HepG2 (cell line): ENCODE measurements around the gene COL18A1. TPM values are rescaled to one million over a fixed set of nuclear protein-coding genes. Genes with fewer than 3 reads are reported as not detected.
A peak's percentile ranks its signal among the peaks of the same experiment; 100 is the strongest.

Experiments used
- BRD4 ChIP-seq: sonication (generic); formaldehyde crosslinking; IDR thresholded peaks from 2 replicates; pipeline ENCODE4 v1.4.0; 2020; ENCODE audit warnings: missing genetic modification reagents
- JDP2 ChIP-seq: sonication (generic); formaldehyde crosslinking; IDR thresholded peaks from 2 replicates; pipeline ENCODE4 v1.8.1; 2022; ENCODE audit warnings: missing genetic modification reagents, borderline replicate concordance
- KLF13 ChIP-seq: sonication (generic); formaldehyde crosslinking; IDR thresholded peaks from 2 replicates; pipeline ENCODE4 v1.4.0; 2020; ENCODE audit warnings: mild to moderate bottlenecking, missing genetic modification reagents
- MTF2 ChIP-seq: sonication (generic); formaldehyde crosslinking; IDR thresholded peaks from 2 replicates; pipeline ENCODE4 v1.5.0; 2020; ENCODE audit warnings: missing genetic modification reagents, borderline replicate concordance
- NR2F1 ChIP-seq, 2 experiments: fragments of 450-650 bp in 1 of 2; formaldehyde crosslinking in 1 of 2; IDR thresholded peaks; 2 replicates each; pipeline versions ENCODE4 v1.5.0 to v1.6.1; 2016 to 2020; ENCODE audit warnings: mild to moderate bottlenecking in 1 of 2, missing compliant biosample characterization in 1 of 2, missing genetic modification reagents in 1 of 2, moderate library complexity in 1 of 2
- PHF5A ChIP-seq: IDR thresholded peaks from one replicate; pipeline ENCODE4 v1.6.1; 2018; ENCODE audit warnings: low read depth, missing genetic modification reagents; ENCODE audit not compliant: unreplicated experiment
- POGZ ChIP-seq: sonication (generic); formaldehyde crosslinking; IDR thresholded peaks from 2 replicates; pipeline ENCODE4 v1.4.0; 2020; ENCODE audit warnings: mild to moderate bottlenecking, missing genetic modification reagents
- RAD51 ChIP-seq: fragments of 450-650 bp; IDR thresholded peaks from 2 replicates; pipeline ENCODE4 v1.6.1; 2016; ENCODE audit warnings: borderline replicate concordance
- SIX4 ChIP-seq: sonication (generic); formaldehyde crosslinking; IDR thresholded peaks from 2 replicates; pipeline ENCODE4 v1.4.0; 2020; ENCODE audit warnings: missing genetic modification reagents
- SOX6 ChIP-seq, 2 experiments: fragments of 450-650 bp in 1 of 2; sonication (generic) in 1 of 2; formaldehyde crosslinking in 1 of 2; IDR thresholded peaks; 2 replicates each; pipeline versions ENCODE4 v1.4.0 to v1.6.1; 2017 to 2020; ENCODE audit warnings: antibody characterized with exemption in 1 of 2, mild to moderate bottlenecking in 1 of 2, missing genetic modification reagents in 1 of 2
- ZBTB7B ChIP-seq: sonication (generic); formaldehyde crosslinking; IDR thresholded peaks from 2 replicates; pipeline ENCODE4 v1.4.0; 2020; ENCODE audit warnings: missing genetic modification reagents
- ZNF235 ChIP-seq: sonication (generic); formaldehyde crosslinking; IDR thresholded peaks from 2 replicates; pipeline ENCODE4 v1.8.1; 2023; ENCODE audit warnings: mild to moderate bottlenecking, missing genetic modification reagents, borderline replicate concordance
- ZNF282 ChIP-seq: fragments of 450-650 bp; IDR thresholded peaks from 2 replicates; pipeline ENCODE4 v1.6.1; 2018; ENCODE audit not compliant: partially characterized antibody
- ZNF317 ChIP-seq: sonication (generic); formaldehyde crosslinking; IDR thresholded peaks from 2 replicates; pipeline ENCODE4 v1.5.0; 2020; ENCODE audit warnings: mild to moderate bottlenecking, missing genetic modification reagents
- ZNF337 ChIP-seq: sonication (generic); formaldehyde crosslinking; IDR thresholded peaks from 2 replicates; pipeline ENCODE4 v1.5.1; 2020; ENCODE audit warnings: missing genetic modification reagents, low read depth, mild to moderate bottlenecking, borderline replicate concordance
- ZNF354B ChIP-seq: sonication (generic); formaldehyde crosslinking; IDR thresholded peaks from 2 replicates; pipeline ENCODE4 v1.8.0; 2022; ENCODE audit warnings: mild to moderate bottlenecking, missing genetic modification reagents
- ZNF605 ChIP-seq: sonication (generic); formaldehyde crosslinking; IDR thresholded peaks from 2 replicates; pipeline ENCODE4 v1.8.0; 2022; ENCODE audit warnings: mild to moderate bottlenecking, missing genetic modification reagents
- ZNF607 ChIP-seq: sonication (generic); formaldehyde crosslinking; IDR thresholded peaks from 2 replicates; pipeline ENCODE4 v1.5.1; 2020; ENCODE audit warnings: missing genetic modification reagents, mild to moderate bottlenecking, borderline replicate concordance
- ZNF652 ChIP-seq: IDR thresholded peaks from 2 replicates; pipeline ENCODE4 v1.6.1; 2016; ENCODE audit warnings: low read depth, borderline replicate concordance
- ZNF749 ChIP-seq: sonication (generic); formaldehyde crosslinking; IDR thresholded peaks from 2 replicates; pipeline ENCODE4 v1.8.0; 2022; ENCODE audit warnings: mild to moderate bottlenecking, missing genetic modification reagents, moderate library complexity, borderline replicate concordance
- ZNF839 ChIP-seq: sonication (generic); formaldehyde crosslinking; IDR thresholded peaks from 2 replicates; pipeline ENCODE4 v1.4.0; 2020; ENCODE audit warnings: missing genetic modification reagents, mild to moderate bottlenecking, borderline replicate concordance
- polyA plus RNA-seq, 8 experiments: library from polyadenylated mRNA; depleted of rRNA in 3 of 8; stranded (reverse) in 7 of 8; unstranded in 1 of 8; fragments of >200 nt; fragmentation: Illumina TruSeq in 4 of 8; extraction: Trizol in 4 of 8; gene quantifications; 2 replicates each; pipeline versions ENCODE4 v1.2.1 to v1.2.3, GENCODE V29; 2011 to 2016; ENCODE audit warnings: low read depth in 4 of 8, missing spikeins in 1 of 8, mixed read lengths in 1 of 8; ENCODE audit not compliant: insufficient read depth in 1 of 8
- total RNA-seq, 5 experiments: library from RNA; depleted of rRNA; stranded (reverse); fragments of >200 nt; fragmentation: Illumina TruSeq; extraction: Trizol; gene quantifications; 2 replicates each; pipeline ENCODE4 v1.2.3, GENCODE V29; 2016; ENCODE audit warnings: low read depth in 1 of 5
- TF ChIP-seq, protein P1 (sequence below): sonication (generic); formaldehyde crosslinking; IDR thresholded peaks from 2 replicates; pipeline ENCODE4 v1.5.0; 2020; ENCODE audit warnings: mild to moderate bottlenecking, missing genetic modification reagents
- TF ChIP-seq, protein P2 (sequence below): IDR thresholded peaks from 2 replicates; pipeline ENCODE4 v1.6.1; 2016; ENCODE audit warnings: mild to moderate bottlenecking
- TF ChIP-seq, protein P3 (sequence below), 2 experiments: fragments of 450-650 bp in 1 of 2; sonication (generic) in 1 of 2; formaldehyde crosslinking; IDR thresholded peaks; 2 replicates each; pipeline versions ENCODE4 v1.5.0 to v1.8.0; 2020 to 2022; ENCODE audit warnings: mild to moderate bottlenecking in 1 of 2, missing genetic modification reagents in 1 of 2

Gene COL18A1
- total and polyA plus RNA-seq, 2 of the 13 experiments (the other 11 are each of a cell fraction or from before 2014, with no cell fraction given) = 79.0 to 102 TPM

DNA sequence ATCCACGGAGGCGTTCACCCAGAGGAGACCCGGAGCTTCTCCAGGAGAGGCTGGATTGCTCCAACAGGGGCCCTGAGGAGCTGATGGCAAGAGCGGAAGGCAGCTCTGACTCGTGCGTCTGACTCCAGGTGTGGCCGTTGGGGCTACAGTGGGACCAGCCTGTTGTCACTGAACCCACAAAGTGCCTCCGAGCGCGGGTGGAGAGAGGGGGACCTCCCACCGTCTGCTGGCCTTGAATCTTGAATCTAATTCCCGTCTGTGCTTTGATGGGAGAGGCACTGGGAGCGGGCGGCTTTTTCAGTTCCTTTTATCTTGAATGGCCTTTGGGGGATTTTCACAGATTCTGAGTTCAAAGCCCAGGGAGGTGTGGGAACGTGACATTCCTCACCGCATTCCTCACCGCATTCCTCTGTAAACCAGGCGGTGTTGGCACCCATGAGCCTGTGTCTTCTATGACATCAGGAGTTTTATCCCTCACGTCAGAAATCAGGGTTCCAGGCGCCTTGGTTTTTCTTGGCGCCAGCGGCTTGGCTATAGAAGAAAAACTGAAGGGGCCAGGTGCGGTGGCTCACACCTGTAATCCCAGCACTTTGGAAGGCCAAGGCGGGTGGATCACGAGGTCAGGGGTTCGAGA lies 39.2 kb upstream of the COL18A1 start (continued):
- TF ChIP-seq ZNF317 (CRISPR knock-in tag) (peak; percentile 60; the same call in 1 of the 2 replicates), ZNF605 (CRISPR knock-in tag) (0 out of 2 replicates have a peak, but pooled peaks have one; percentile 29), KLF13 (CRISPR knock-in tag) (no peak), RAD51 (no peak), PHF5A (CRISPR knock-in tag) (no peak), ZNF354B (CRISPR knock-in tag) (no peak), SIX4 (CRISPR knock-in tag) (no peak), JDP2 (CRISPR knock-in tag) (no peak), ZNF337 (CRISPR knock-in tag) (no peak), ZBTB7B (no peak), POGZ (no peak; the same call in 1 of the 2 replicates), MTF2 (no peak), BRD4 (peak; percentile 19; the same call in 1 of the 2 replicates), ZNF839 (CRISPR knock-in tag) (no peak), ZNF282 (no peak), NR2F1 (CRISPR knock-in tag; IDR thresholded peaks at IDR 0.05) (peak in 1 of 2 experiments; percentile 67; a peak in 1 of 4 replicates), ZNF652 (CRISPR knock-in tag) (no peak), ZNF235 (CRISPR knock-in tag) (no peak), ZNF607 (CRISPR knock-in tag) (no peak), SOX6 (IDR thresholded peaks at IDR 0.05) (no peak), SOX6 (CRISPR knock-in tag; IDR thresholded peaks at IDR 0.05) (peak; percentile 87), ZNF749 (CRISPR knock-in tag) (no peak)
- TF ChIP-seq, protein P1, sequence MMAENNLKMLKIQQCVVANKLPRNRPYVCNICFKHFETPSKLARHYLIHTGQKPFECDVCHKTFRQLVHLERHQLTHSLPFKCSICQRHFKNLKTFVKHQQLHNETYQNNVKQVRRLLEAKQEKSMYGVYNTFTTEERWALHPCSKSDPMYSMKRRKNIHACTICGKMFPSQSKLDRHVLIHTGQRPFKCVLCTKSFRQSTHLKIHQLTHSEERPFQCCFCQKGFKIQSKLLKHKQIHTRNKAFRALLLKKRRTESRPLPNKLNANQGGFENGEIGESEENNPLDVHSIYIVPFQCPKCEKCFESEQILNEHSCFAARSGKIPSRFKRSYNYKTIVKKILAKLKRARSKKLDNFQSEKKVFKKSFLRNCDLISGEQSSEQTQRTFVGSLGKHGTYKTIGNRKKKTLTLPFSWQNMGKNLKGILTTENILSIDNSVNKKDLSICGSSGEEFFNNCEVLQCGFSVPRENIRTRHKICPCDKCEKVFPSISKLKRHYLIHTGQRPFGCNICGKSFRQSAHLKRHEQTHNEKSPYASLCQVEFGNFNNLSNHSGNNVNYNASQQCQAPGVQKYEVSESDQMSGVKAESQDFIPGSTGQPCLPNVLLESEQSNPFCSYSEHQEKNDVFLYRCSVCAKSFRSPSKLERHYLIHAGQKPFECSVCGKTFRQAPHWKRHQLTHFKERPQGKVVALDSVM (CRISPR knock-in tag) = no peak
- TF ChIP-seq, protein P2, sequence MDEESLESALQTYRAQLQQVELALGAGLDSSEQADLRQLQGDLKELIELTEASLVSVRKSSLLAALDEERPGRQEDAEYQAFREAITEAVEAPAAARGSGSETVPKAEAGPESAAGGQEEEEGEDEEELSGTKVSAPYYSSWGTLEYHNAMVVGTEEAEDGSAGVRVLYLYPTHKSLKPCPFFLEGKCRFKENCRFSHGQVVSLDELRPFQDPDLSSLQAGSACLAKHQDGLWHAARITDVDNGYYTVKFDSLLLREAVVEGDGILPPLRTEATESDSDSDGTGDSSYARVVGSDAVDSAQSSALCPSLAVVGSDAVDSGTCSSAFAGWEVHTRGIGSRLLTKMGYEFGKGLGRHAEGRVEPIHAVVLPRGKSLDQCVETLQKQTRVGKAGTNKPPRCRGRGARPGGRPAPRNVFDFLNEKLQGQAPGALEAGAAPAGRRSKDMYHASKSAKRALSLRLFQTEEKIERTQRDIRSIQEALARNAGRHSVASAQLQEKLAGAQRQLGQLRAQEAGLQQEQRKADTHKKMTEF (CRISPR knock-in tag) = peak; percentile 23; the same call in 1 of the 2 replicates
- TF ChIP-seq, protein P3, sequence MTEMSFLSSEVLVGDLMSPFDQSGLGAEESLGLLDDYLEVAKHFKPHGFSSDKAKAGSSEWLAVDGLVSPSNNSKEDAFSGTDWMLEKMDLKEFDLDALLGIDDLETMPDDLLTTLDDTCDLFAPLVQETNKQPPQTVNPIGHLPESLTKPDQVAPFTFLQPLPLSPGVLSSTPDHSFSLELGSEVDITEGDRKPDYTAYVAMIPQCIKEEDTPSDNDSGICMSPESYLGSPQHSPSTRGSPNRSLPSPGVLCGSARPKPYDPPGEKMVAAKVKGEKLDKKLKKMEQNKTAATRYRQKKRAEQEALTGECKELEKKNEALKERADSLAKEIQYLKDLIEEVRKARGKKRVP (CRISPR knock-in tag; IDR thresholded peaks at IDR 0.05) = no peak
